KMS-11 (cell line): ENCODE results near the gene ZSWIM6.

ENCODE experiments used
- H2AFZ ChIP-seq: fragments of 200-600 bp; sonication (generic); 2 replicates; pipeline ENCODE4 v1.6.1; 2016; ENCODE audit warnings: antibody characterized with exemption, mixed run types, low read depth
- H3K27ac ChIP-seq: fragments of 200-600 bp; sonication (generic); 2 replicates; pipeline ENCODE4 v1.6.1; 2016; ENCODE audit warnings: mild to moderate bottlenecking, mixed run types
- H3K27me3 ChIP-seq: fragments of 200-600 bp; sonication (generic); 2 replicates; pipeline ENCODE4 v1.6.1; 2017; ENCODE audit warnings: mild to moderate bottlenecking, low read depth, mixed run types, moderate library complexity; ENCODE audit not compliant: insufficient read depth
- H3K36me3 ChIP-seq: fragments of 200-600 bp; sonication (generic); 2 replicates; pipeline ENCODE4 v1.6.1; 2017; ENCODE audit warnings: mild to moderate bottlenecking, mixed run types; ENCODE audit not compliant: insufficient read depth
- H3K4me1 ChIP-seq: fragments of 200-600 bp; sonication (generic); 2 replicates; pipeline ENCODE4 v1.6.1; 2016; ENCODE audit warnings: mild to moderate bottlenecking, low read depth, mixed run types; ENCODE audit not compliant: poor library complexity, severe bottlenecking
- H3K4me2 ChIP-seq: fragments of 200-600 bp; sonication (generic); 2 replicates; pipeline ENCODE4 v1.7.0; 2016; ENCODE audit warnings: mild to moderate bottlenecking, mixed run types
- H3K4me3 ChIP-seq: fragments of 200-600 bp; sonication (generic); IDR thresholded peaks from 2 replicates; pipeline ENCODE4 v1.6.1; 2017; ENCODE audit warnings: low read depth, low read length, mixed read lengths; ENCODE audit not compliant: insufficient read depth
- H3K79me2 ChIP-seq: fragments of 200-600 bp; sonication (generic); 2 replicates; pipeline ENCODE4 v1.6.1; 2016; ENCODE audit warnings: low read depth, mixed run types; ENCODE audit not compliant: insufficient read depth
- H3K9ac ChIP-seq: fragments of 200-600 bp; sonication (generic); 2 replicates; pipeline ENCODE4 v1.6.1; 2016; ENCODE audit warnings: mild to moderate bottlenecking, mixed run types
- H4K20me1 ChIP-seq: fragments of 200-600 bp; sonication (generic); 2 replicates; pipeline ENCODE4 v1.6.1; 2016; ENCODE audit warnings: mild to moderate bottlenecking, mixed run types; ENCODE audit not compliant: insufficient read depth
- CTCF ChIP-seq: fragments of 200-600 bp; sonication (generic); conservative IDR thresholded peaks from 2 replicates; pipeline ENCODE4 v1.6.1; 2017; ENCODE audit warnings: low read depth, mild to moderate bottlenecking, antibody characterized with exemption, low read length, moderate library complexity, mixed read lengths

The ZSWIM6 gene

GRCh38 chr5:61292062-61292657, 39.9 kb upstream of the ZSWIM6 start:
- Histone ChIP-seq H3K4me3 (no peak overlapping the region), H3K4me2 (no peak overlapping the region), H3K9ac (no peak overlapping the region), H3K36me3 (no peaks in the 10 kb centered on the region), H4K20me1 (no peaks in the 10 kb centered on the region), H3K4me1 (no peaks in the 10 kb centered on the region), H3K79me2 (no peaks in the 10 kb centered on the region), H3K27ac (no peak overlapping the region), H2AFZ (no peak overlapping the region), H3K27me3 (no peaks in the 10 kb centered on the region)
- no peak for TF ChIP-seq CTCF

GRCh38 chr5:61293071-61293470, 39.0 kb upstream of the ZSWIM6 start:
- no peak overlapping the region for H3K27ac ChIP-seq
- H4K20me1 ChIP-seq, result no peaks in the 10 kb centered on the region

GRCh38 chr5:61293873-61294272, 38.2 kb upstream of the ZSWIM6 start:
- Histone ChIP-seq H3K27me3 (no peaks in the 10 kb centered on the region), H3K79me2 (no peaks in the 10 kb centered on the region), H3K36me3 (no peaks in the 10 kb centered on the region), H3K4me2 (no peak overlapping the region), H2AFZ (no peak overlapping the region), H4K20me1 (no peaks in the 10 kb centered on the region), H3K4me1 (no peaks in the 10 kb centered on the region), H3K27ac (no peak overlapping the region), H3K4me3 (no peak overlapping the region), H3K9ac (no peak overlapping the region)
- TF ChIP-seq CTCF, result no peak

More at GRCh38 chr5:61293071-61293470, 39.0 kb upstream of the ZSWIM6 start:
- no peaks in the 10 kb centered on the region for H3K79me2 ChIP-seq
- H3K36me3 ChIP-seq, result no peaks in the 10 kb centered on the region
- H3K4me3 ChIP-seq, result no peak overlapping the region
- H3K4me2 ChIP-seq, result no peak overlapping the region
- no peak for TF ChIP-seq CTCF
- no peaks in the 10 kb centered on the region for H3K27me3 ChIP-seq
- no peaks in the 10 kb centered on the region for H3K4me1 ChIP-seq
- no peak overlapping the region for H2AFZ ChIP-seq
- H3K9ac ChIP-seq, result no peak overlapping the region

GRCh38 chr5:61295365-61295764, 36.7 kb upstream of the ZSWIM6 start:
- Histone ChIP-seq H3K27me3 (no peaks in the 10 kb centered on the region), H3K4me3 (no peak overlapping the region), H2AFZ (no peak overlapping the region), H3K79me2 (no peaks in the 10 kb centered on the region), H3K36me3 (no peaks in the 10 kb centered on the region), H3K27ac (no peak overlapping the region), H3K4me1 (no peaks in the 10 kb centered on the region), H3K4me2 (no peak overlapping the region), H3K9ac (no peak overlapping the region), H4K20me1 (no peaks in the 10 kb centered on the region)
- TF ChIP-seq CTCF, result no peak
